ENCODE data around the gene LEP. TPM values are rescaled to one million over a fixed set of nuclear protein-coding genes. Genes with fewer than 3 reads are reported as not detected.

LEP gene
- total and polyA plus RNA-seq, 2 donors (not counting 1 experiment from before 2014, with no cell fraction given): 0.36 to 2.8 TPM

DNA sequence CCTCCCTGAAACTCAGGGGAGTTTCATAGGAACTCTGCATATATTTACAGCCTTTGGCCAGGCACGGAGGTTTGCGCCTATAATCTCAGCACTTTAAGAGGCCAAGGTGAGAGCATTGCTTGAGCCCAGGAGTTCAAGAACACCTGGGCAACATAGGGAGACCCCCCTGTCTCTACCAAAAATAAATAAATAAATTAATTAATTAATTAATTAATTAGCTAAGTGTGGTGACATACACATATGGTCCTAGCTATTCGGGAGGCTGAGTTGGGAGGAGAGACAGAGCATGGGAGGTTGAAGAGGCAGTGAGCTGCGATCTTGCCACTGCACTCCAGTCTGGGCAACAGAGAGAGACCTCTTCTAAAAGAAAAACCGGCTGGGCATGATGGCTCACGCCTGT lies 9.4 kb upstream of the LEP start:
- Histone ChIP-seq H3K4me3 (replicated peaks in 1 of 4; ENCODE audit: control extremely low read depth in 1 of 4, insufficient read depth in 1 of 4, low read depth in 3 of 4, low read length in 4 of 4) (no peak overlapping the region), H3K9me3 (ENCODE audit: control insufficient read depth, insufficient read depth, low read depth, low read length) (no peaks in the 10 kb centered on the region), H3K36me3 (ENCODE audit: control insufficient read depth, insufficient read depth, low read length) (no peaks in the 10 kb centered on the region), H3K27ac (ENCODE audit: insufficient read depth, low read length) (no peak overlapping the region), H3K4me2 (ENCODE audit: extremely low read depth, insufficient read depth, low read length) (no peak overlapping the region), H4K20me1 (ENCODE audit: control insufficient read depth, extremely low read depth, insufficient read depth, low read length) (no peaks in the 10 kb centered on the region), H3K4me1 (ENCODE audit: control insufficient read depth, extremely low read depth, insufficient read depth, low read length) (peaks cover under 1% of the 10 kb centered on the region), H3K9ac (ENCODE audit: insufficient read depth, low read length) (no peak overlapping the region), H3K27me3 (ENCODE audit: control insufficient read depth, insufficient read depth, low read length) (peaks cover 7% of the 10 kb centered on the region), H3K79me2 (ENCODE audit: control insufficient read depth, insufficient read depth, low read length) (no peaks in the 10 kb centered on the region), H2AFZ (ENCODE audit: low read length) (no peak overlapping the region)
- DNase-seq (ENCODE audit: low read depth in 2 of 2): no peak
- TF ChIP-seq, protein P1, sequence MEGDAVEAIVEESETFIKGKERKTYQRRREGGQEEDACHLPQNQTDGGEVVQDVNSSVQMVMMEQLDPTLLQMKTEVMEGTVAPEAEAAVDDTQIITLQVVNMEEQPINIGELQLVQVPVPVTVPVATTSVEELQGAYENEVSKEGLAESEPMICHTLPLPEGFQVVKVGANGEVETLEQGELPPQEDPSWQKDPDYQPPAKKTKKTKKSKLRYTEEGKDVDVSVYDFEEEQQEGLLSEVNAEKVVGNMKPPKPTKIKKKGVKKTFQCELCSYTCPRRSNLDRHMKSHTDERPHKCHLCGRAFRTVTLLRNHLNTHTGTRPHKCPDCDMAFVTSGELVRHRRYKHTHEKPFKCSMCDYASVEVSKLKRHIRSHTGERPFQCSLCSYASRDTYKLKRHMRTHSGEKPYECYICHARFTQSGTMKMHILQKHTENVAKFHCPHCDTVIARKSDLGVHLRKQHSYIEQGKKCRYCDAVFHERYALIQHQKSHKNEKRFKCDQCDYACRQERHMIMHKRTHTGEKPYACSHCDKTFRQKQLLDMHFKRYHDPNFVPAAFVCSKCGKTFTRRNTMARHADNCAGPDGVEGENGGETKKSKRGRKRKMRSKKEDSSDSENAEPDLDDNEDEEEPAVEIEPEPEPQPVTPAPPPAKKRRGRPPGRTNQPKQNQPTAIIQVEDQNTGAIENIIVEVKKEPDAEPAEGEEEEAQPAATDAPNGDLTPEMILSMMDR (conservative IDR thresholded peaks at IDR 0.05 in 1 of 2, IDR thresholded peaks at IDR 0.05 in 1 of 2; ENCODE audit: low read depth in 1 of 2, low read length in 2 of 2): no peak
- no peak for TF ChIP-seq EZH2 (IDR thresholded peaks at IDR 0.05; ENCODE audit: low read length, missing control alignments)

DNA sequence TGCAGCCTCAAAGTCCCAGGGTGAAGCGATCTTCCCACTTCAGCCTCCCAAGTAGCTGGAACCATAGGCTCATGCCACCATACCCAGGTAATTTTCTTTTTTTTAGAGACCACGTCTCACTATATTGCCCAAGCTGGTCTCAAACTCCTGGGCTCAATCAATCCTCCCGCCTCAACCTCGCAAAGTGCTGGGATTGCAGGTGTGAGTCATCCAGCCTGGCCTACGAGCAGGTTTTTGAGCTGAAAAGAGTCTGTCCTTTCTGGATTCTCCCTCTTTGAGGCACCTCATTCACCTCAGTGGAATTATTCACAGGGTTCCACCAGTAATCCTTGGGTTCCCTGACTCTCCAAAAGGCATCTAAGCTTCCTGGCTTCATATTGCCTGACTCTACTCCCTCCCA lies 7.6 kb upstream of the LEP start:
- Histone ChIP-seq H3K9ac (ENCODE audit: insufficient read depth, low read length) (no peak overlapping the region), H3K27me3 (ENCODE audit: control insufficient read depth, insufficient read depth, low read length) (peaks cover 7% of the 10 kb centered on the region), H3K79me2 (ENCODE audit: control insufficient read depth, insufficient read depth, low read length) (no peaks in the 10 kb centered on the region), H3K4me1 (ENCODE audit: control insufficient read depth, extremely low read depth, insufficient read depth, low read length) (peaks cover 2% of the 10 kb centered on the region), H3K36me3 (ENCODE audit: control insufficient read depth, insufficient read depth, low read length) (no peaks in the 10 kb centered on the region), H3K27ac (ENCODE audit: insufficient read depth, low read length) (no peak overlapping the region), H3K9me3 (ENCODE audit: control insufficient read depth, insufficient read depth, low read depth, low read length) (no peaks in the 10 kb centered on the region), H3K4me2 (ENCODE audit: extremely low read depth, insufficient read depth, low read length) (no peak overlapping the region), H4K20me1 (ENCODE audit: control insufficient read depth, extremely low read depth, insufficient read depth, low read length) (no peaks in the 10 kb centered on the region), H2AFZ (ENCODE audit: low read length) (no peak overlapping the region), H3K4me3 (replicated peaks in 1 of 4; ENCODE audit: control extremely low read depth in 1 of 4, insufficient read depth in 1 of 4, low read depth in 3 of 4, low read length in 4 of 4) (no peak overlapping the region)
- DNase-seq (ENCODE audit: low read depth in 2 of 2): no peak
- TF ChIP-seq EZH2 (IDR thresholded peaks at IDR 0.05; ENCODE audit: low read length, missing control alignments): no peak
- TF ChIP-seq, protein P1 (conservative IDR thresholded peaks at IDR 0.05 in 1 of 2, IDR thresholded peaks at IDR 0.05 in 1 of 2; ENCODE audit: low read depth in 1 of 2, low read length in 2 of 2): no peak

DNA sequence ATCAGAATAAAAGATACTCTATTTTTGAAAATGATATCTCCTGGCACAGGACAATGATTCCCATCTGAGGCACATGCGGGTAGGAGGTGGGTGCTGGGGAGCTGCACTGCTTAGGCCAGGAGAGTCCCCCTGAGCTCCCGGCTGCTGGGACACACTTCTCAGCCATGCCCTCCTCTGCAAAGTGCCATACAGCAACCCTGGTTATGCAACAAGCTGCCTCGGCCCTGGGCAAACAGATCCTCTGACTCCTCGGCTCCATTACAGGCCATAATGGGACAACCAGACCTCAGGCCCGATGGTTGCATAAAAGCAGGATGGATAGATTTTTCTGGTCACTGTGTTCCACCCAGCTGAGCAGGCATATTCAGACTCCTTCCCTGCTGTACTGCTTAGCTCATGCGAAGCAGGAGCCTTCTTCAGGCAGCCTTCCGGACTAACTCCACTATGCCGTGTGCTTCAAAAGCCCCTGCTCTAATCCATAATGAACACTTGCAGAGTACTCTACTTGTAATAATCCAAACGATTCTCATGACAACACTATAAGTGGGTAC lies 6.5 kb upstream of the LEP start:
- no peaks in the 10 kb centered on the region for H3K79me2 ChIP-seq (ENCODE audit: control insufficient read depth, insufficient read depth, low read length)
- H3K27me3 ChIP-seq (ENCODE audit: control insufficient read depth, insufficient read depth, low read length): peaks cover 7% of the 10 kb centered on the region
- no peak for DNase-seq (ENCODE audit: low read depth in 2 of 2)
- H3K9me3 ChIP-seq (ENCODE audit: control insufficient read depth, insufficient read depth, low read depth, low read length): no peaks in the 10 kb centered on the region
- H3K27ac ChIP-seq (ENCODE audit: insufficient read depth, low read length): no peak overlapping the region
- H3K4me1 ChIP-seq (ENCODE audit: control insufficient read depth, extremely low read depth, insufficient read depth, low read length): peaks cover 2% of the 10 kb centered on the region
- no peak for TF ChIP-seq EZH2 (IDR thresholded peaks at IDR 0.05; ENCODE audit: low read length, missing control alignments)
- TF ChIP-seq, protein P1 (conservative IDR thresholded peaks at IDR 0.05 in 1 of 2, IDR thresholded peaks at IDR 0.05 in 1 of 2; ENCODE audit: low read depth in 1 of 2, low read length in 2 of 2): no peak
- no peak overlapping the region for H3K4me2 ChIP-seq (ENCODE audit: extremely low read depth, insufficient read depth, low read length)
- H3K36me3 ChIP-seq (ENCODE audit: control insufficient read depth, insufficient read depth, low read length): no peaks in the 10 kb centered on the region
- H2AFZ ChIP-seq (ENCODE audit: low read length): no peak overlapping the region
- no peaks in the 10 kb centered on the region for H4K20me1 ChIP-seq (ENCODE audit: control insufficient read depth, extremely low read depth, insufficient read depth, low read length)
- H3K4me3 ChIP-seq (replicated peaks in 1 of 4; ENCODE audit: control extremely low read depth in 1 of 4, insufficient read depth in 1 of 4, low read depth in 3 of 4, low read length in 4 of 4): no peak overlapping the region
- no peak overlapping the region for H3K9ac ChIP-seq (ENCODE audit: insufficient read depth, low read length)
